OCI-LY3 (cell line): ENCODE data around the gene SYT3.
"Not testable (repeated sequence)": the region's sequence is repeated elsewhere in the genome, so short reads cannot be mapped to it uniquely, and the experiment has no call there.

Experiments
- H2AFZ ChIP-seq: fragments of 200-600, 300-600 bp; shearing (Covaris generic); 2 replicates; pipeline ENCODE4 v1.6.0; 2014; ENCODE audit warnings: antibody characterized with exemption, low read depth, low read length
- H3K27ac ChIP-seq: fragments of 200-600, 300-600 bp; sonication (generic); 2 replicates; pipeline ENCODE4 v1.5.1; 2014; ENCODE audit warnings: mild to moderate bottlenecking, low read length, moderate library complexity, mixed read lengths
- H3K27me3 ChIP-seq: fragments of 200-600, 300-600 bp; sonication (generic); 2 replicates; pipeline ENCODE4 v1.6.1; 2014; ENCODE audit warnings: low read depth, low read length, mixed read lengths
- H3K36me3 ChIP-seq: fragments of 200-600, 300-600 bp; sonication (generic); replicated peaks from 2 replicates; pipeline ENCODE3; 2014; ENCODE audit warnings: low read depth, low read length, mixed read lengths
- H3K4me1 ChIP-seq: fragments of 300-600, 200-600 bp; sonication (generic); 2 replicates; pipeline ENCODE4 v1.6.1; 2014; ENCODE audit warnings: low read length, mixed read lengths
- H3K4me2 ChIP-seq: fragments of 200-600, 300-600 bp; sonication (generic); 2 replicates; pipeline ENCODE4 v1.6.1; 2014; ENCODE audit warnings: low read length, mixed read lengths
- H3K4me3 ChIP-seq: fragments of 300-600, 200-600 bp; sonication (generic); 2 replicates; pipeline ENCODE4 v1.5.1; 2014; ENCODE audit warnings: antibody characterized with exemption, mild to moderate bottlenecking, low read length, moderate library complexity
- H3K79me2 ChIP-seq: fragments of 300-600, 200-600 bp; shearing (Covaris generic); 2 replicates; pipeline ENCODE4 v1.6.1; 2014; ENCODE audit warnings: mild to moderate bottlenecking, low read length, mixed read lengths
- H3K9ac ChIP-seq: fragments of 300-600, 200-600 bp; shearing (Covaris generic); 2 replicates; pipeline ENCODE4 v1.6.0; 2014; ENCODE audit warnings: mild to moderate bottlenecking, low read length, moderate library complexity
- H3K9me3 ChIP-seq: fragments of 200-600, 300-600 bp; shearing (Covaris generic); 2 replicates; pipeline ENCODE4 v1.6.1; 2014; ENCODE audit warnings: low read length, mixed read lengths; ENCODE audit not compliant: insufficient read depth
- H4K20me1 ChIP-seq: fragments of 200-600, 300-600 bp; sonication (generic); 2 replicates; pipeline ENCODE4 v1.6.1; 2016; ENCODE audit warnings: low read length, mixed read lengths; ENCODE audit not compliant: insufficient read depth
- CTCF ChIP-seq: fragments of 200-600, 300-600 bp; sonication (generic); IDR thresholded peaks from 2 replicates; pipeline ENCODE4 v1.5.1; 2014; ENCODE audit warnings: antibody characterized with exemption, low read length, low read depth
- EZH2phosphoT487 ChIP-seq: fragments of 200-600 bp; shearing (Covaris generic); IDR thresholded peaks from 2 replicates; pipeline ENCODE4 v1.6.1; 2018; ENCODE audit warnings: antibody characterized with exemption, mixed run types, low read depth

The SYT3 gene

GRCh38 chr19:50599427-50599826 is 40.3 kb downstream of the SYT3 start:
- TF ChIP-seq CTCF, result no peak
- TF ChIP-seq EZH2phosphoT487, result no peak
- Histone ChIP-seq H4K20me1 (no peaks in the 10 kb centered on the region), H3K4me2 (no peak overlapping the region), H3K36me3 (no peaks in the 10 kb centered on the region), H3K27ac (no peak overlapping the region), H3K79me2 (no peaks in the 10 kb centered on the region), H3K4me3 (no peak overlapping the region), H3K4me1 (no peaks in the 10 kb centered on the region), H3K9ac (no peak overlapping the region), H3K9me3 (no peaks in the 10 kb centered on the region), H3K27me3 (peaks cover 26% of the 10 kb centered on the region), H2AFZ (no peak overlapping the region)

DNA sequence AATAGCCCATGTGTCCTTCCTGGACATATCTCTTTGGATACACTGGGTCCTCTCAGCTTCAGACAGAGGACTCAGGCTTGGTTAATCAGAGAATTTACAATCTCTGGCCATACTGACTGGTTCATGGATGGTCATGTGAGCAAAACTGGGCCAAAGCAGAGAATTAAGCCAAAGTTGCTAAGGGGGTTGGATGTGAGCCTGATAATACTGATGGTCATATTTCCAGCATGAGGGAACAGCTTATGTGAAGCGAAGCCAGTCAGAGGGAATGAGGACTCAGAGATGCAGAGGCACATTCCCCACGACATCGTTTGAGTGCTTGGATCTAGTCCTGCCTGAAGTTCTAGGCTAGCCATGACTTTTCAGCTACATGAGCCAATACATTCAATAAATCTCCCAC is 49.5 kb downstream of the SYT3 start:
- no peaks in the 10 kb centered on the region for H3K79me2 ChIP-seq
- no peaks in the 10 kb centered on the region for H3K36me3 ChIP-seq
- 0 out of 2 replicates have a peak, but pooled peaks cover 6% of the 10 kb centered on the region for H3K27me3 ChIP-seq
- H3K4me3 ChIP-seq, result no peak overlapping the region
- no peak overlapping the region for H3K27ac ChIP-seq
- no peak overlapping the region for H3K4me2 ChIP-seq
- no peak overlapping the region for H2AFZ ChIP-seq
- no peaks in the 10 kb centered on the region for H4K20me1 ChIP-seq
- H3K4me1 ChIP-seq, result no peaks in the 10 kb centered on the region
- no peak overlapping the region for H3K9ac ChIP-seq
- H3K9me3 ChIP-seq, result no peaks in the 10 kb centered on the region
- TF ChIP-seq EZH2phosphoT487, result no peak
- no peak for TF ChIP-seq CTCF

GRCh38 chr19:50581795-50582660 is 57.7 kb downstream of the SYT3 start:
- H3K4me1 ChIP-seq, H3K9me3 ChIP-seq, H3K27ac ChIP-seq, H2AFZ ChIP-seq, H3K4me3 ChIP-seq, H4K20me1 ChIP-seq, H3K27me3 ChIP-seq, H3K79me2 ChIP-seq, H3K9ac ChIP-seq, H3K36me3 ChIP-seq, H3K4me2 ChIP-seq: not testable (repeated sequence)

GRCh38 chr19:50580970-50581634 is 58.6 kb downstream of the SYT3 start:
- TF ChIP-seq CTCF (no peak), EZH2phosphoT487 (no peak)
- no peak overlapping the region for H2AFZ ChIP-seq
- H4K20me1 ChIP-seq, result no peaks in the 10 kb centered on the region
- H3K79me2 ChIP-seq, result no peaks in the 10 kb centered on the region
- no peaks in the 10 kb centered on the region for H3K27me3 ChIP-seq
- H3K9ac ChIP-seq, result no peak overlapping the region
- no peaks in the 10 kb centered on the region for H3K36me3 ChIP-seq
- H3K9me3 ChIP-seq, result no peaks in the 10 kb centered on the region; the same call in 1 of the 2 replicates
- no peak overlapping the region for H3K4me2 ChIP-seq
- H3K4me3 ChIP-seq, result no peak overlapping the region
- H3K4me1 ChIP-seq, result no peaks in the 10 kb centered on the region
- H3K27ac ChIP-seq, result no peak overlapping the region
